Sigmoid colon (tissue), 4 donors: Measurements from ENCODE around the gene SIRT3.
"Not testable (repeated sequence)": the region's sequence is repeated elsewhere in the genome, so short reads cannot be mapped to it uniquely, and the experiment has no call there.

Experiments
- EP300 ChIP-seq, 4 donors: sonication (generic); formaldehyde crosslinking; IDR thresholded peaks; one replicate each; pipeline ENCODE4 v1.6.1; 2017; ENCODE audit warnings: antibody characterized with exemption in 4 of 4
- POLR2A ChIP-seq, 2 donors: fragments of 450-650 bp; IDR thresholded peaks; one replicate each; pipeline ENCODE4 v1.6.1; 2016; ENCODE audit warnings: antibody characterized with exemption in 2 of 2, mild to moderate bottlenecking in 2 of 2, moderate library complexity in 2 of 2
- POLR2AphosphoS5 ChIP-seq, 4 donors: sonication (generic); formaldehyde crosslinking; IDR thresholded peaks; one replicate each; pipeline ENCODE4 v1.6.1; 2017; ENCODE audit warnings: antibody characterized with exemption in 4 of 4
- TF ChIP-seq, protein P1 (sequence below), 4 experiments: fragments of 450-650 bp in 3 of 4; fragments of 200-600 bp in 1 of 4; IDR thresholded peaks; one replicate each; pipeline ENCODE4 v1.5.1; 2016 to 2019; ENCODE audit warnings: antibody characterized with exemption in 4 of 4, mild to moderate bottlenecking in 3 of 4, moderate library complexity in 2 of 4

DNA sequence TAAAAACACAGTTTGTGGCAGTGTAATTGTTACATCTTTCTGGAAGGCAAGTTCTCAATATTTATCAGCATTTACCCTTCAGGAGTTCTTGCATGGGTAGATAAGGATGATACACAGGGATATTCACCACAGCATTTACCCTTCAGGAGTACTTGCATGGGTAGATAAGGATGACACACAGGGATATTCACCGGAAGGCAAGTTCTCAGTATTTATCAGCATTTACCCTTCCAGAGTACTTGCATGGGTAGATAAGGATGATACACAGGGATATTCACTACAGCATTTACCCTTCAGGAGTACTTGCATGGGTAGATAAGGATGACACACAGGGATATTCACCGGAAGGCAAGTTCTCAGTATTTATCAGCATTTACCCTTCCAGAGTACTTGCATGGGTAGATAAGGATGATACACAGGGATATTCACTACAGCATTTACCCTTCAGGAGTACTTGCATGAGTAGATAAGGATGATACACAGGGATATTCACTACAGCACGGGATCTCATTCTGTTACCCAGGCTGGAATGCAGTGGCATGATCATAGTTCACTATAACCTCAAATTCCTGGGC is 15.4 kb downstream of the SIRT3 start:
- TF ChIP-seq, protein P1, sequence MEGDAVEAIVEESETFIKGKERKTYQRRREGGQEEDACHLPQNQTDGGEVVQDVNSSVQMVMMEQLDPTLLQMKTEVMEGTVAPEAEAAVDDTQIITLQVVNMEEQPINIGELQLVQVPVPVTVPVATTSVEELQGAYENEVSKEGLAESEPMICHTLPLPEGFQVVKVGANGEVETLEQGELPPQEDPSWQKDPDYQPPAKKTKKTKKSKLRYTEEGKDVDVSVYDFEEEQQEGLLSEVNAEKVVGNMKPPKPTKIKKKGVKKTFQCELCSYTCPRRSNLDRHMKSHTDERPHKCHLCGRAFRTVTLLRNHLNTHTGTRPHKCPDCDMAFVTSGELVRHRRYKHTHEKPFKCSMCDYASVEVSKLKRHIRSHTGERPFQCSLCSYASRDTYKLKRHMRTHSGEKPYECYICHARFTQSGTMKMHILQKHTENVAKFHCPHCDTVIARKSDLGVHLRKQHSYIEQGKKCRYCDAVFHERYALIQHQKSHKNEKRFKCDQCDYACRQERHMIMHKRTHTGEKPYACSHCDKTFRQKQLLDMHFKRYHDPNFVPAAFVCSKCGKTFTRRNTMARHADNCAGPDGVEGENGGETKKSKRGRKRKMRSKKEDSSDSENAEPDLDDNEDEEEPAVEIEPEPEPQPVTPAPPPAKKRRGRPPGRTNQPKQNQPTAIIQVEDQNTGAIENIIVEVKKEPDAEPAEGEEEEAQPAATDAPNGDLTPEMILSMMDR (IDR thresholded peaks at IDR 0.05): not testable (repeated sequence)
- not testable (repeated sequence) for TF ChIP-seq EP300, POLR2A, POLR2AphosphoS5 (IDR thresholded peaks at IDR 0.05)
